Activated CD4-positive, alpha-beta T cell treated with anti-CD3 and anti-CD28 coated beads, Interleukin-2, amount 10 ng/mL, durations not matched to agents 7 days and 5 days (primary cell): ENCODE measurements around the gene MAMDC4. TPM values are rescaled to one million over a fixed set of nuclear protein-coding genes. Genes with fewer than 3 reads are reported as not detected.
"Not testable (repeated sequence)": the region's sequence is repeated elsewhere in the genome, so short reads cannot be mapped to it uniquely, and the experiment has no call there.

ENCODE experiments used
- CTCF ChIA-PET: fragments of 350-600 bp; sonication (Branson Sonifier 250); formaldehyde crosslinking; loops from one replicate; lab custom pipeline; 2021; ENCODE audit warnings: antibody characterized with exemption; lab: Charles Lee
- POLR2A ChIA-PET: fragments of 350-600 bp; sonication (Branson Sonifier 250); formaldehyde crosslinking; loops from one replicate; lab custom pipeline; 2021; ENCODE audit warnings: antibody characterized with exemption; lab: Charles Lee
- DNase-seq: peaks from one replicate; pipeline ENCODE4 v3.0.0-alpha.2; 2020
- H3K27ac Mint-ChIP-seq: one replicate; pipeline ENCODE4 v1.8.0; 2021; ENCODE audit warnings: mild to moderate bottlenecking, moderate library complexity, mixed read lengths
- H3K27me3 Mint-ChIP-seq: one replicate; pipeline ENCODE4 v1.8.0; 2021; ENCODE audit warnings: mixed read lengths
- H3K36me3 Mint-ChIP-seq: one replicate; pipeline ENCODE4 v1.8.0; 2021; ENCODE audit warnings: low read depth, mixed read lengths
- H3K4me1 Mint-ChIP-seq: one replicate; pipeline ENCODE4 v1.8.0; 2021; ENCODE audit warnings: mixed read lengths
- H3K4me3 Mint-ChIP-seq: one replicate; pipeline ENCODE4 v1.8.0; 2021; ENCODE audit warnings: mild to moderate bottlenecking, moderate library complexity, mixed read lengths
- H3K9me3 Mint-ChIP-seq: one replicate; pipeline ENCODE4 v1.8.0; 2021; ENCODE audit warnings: mixed read lengths
- total RNA-seq, 2 experiments: library from RNA; stranded (reverse); gene quantifications; one replicate each; pipeline ENCODE4 v1.2.3, GENCODE V29; 2021

Gene MAMDC4
- total RNA-seq, 2 experiments from 2014 or later: 12.4 to 14.4 TPM

- no peak overlapping the region for H3K4me3 Mint-ChIP-seq
- ChIA-PET POLR2A (no interaction called here), CTCF (no interaction called here)
- H3K27ac Mint-ChIP-seq: no peak overlapping the region
- no peak for DNase-seq
- H3K4me1 Mint-ChIP-seq: no peaks in the 10 kb centered on the region
- H3K27me3 Mint-ChIP-seq: no peaks in the 10 kb centered on the region
- H3K9me3 Mint-ChIP-seq: no peaks in the 10 kb centered on the region
- peaks cover 6% of the 10 kb centered on the region for H3K36me3 Mint-ChIP-seq
Measured at GRCh38 chr9:136858452-136858843, 6.3 kb downstream of the MAMDC4 start.

DNA sequence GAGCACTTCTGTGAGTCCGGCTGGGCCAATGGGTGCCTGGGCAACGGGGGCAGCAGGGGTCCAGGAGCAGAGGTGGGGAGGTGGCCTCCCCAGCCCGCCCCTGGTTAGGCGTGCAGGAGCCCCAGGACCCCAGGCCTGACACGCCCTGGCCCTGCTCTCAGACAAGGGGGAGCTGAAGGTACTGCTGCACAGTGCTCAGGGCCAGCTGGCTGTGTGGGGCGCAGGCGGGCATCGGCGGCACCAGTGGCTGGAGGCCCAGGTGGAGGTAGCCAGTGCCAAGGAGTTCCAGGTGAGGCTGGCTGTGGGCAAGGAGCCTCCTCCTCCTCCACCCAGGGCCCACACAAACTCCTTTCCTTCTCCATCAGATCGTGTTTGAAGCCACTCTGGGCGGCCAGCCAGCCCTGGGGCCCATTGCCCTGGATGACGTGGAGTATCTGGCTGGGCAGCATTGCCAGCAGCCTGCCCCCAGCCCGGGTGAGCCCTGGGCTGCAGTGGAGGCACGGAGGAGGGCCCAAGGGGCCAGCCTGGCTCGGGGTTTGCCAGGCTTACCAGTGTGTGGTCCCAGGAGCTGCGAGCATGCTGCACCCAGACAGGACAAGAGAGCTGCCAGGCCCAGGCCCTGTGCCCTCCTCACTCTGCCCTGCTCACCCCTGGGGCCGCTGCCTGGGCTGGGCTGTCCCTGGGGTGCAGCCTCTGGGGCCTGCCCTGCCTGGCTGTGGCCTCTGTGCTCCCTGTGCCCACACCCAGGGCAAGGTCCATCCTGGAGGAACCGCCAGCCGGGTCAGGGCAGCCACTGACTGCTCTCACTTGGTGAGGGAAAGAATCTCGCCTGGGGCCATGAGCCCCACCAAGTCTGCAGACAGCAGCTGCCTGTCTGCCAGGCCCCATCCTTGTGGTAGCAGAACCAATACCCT, 7.0 kb downstream of the MAMDC4 start:
- H3K9me3 Mint-ChIP-seq: no peaks in the 10 kb centered on the region
- H3K4me1 Mint-ChIP-seq: peaks cover 4% of the 10 kb centered on the region
- DNase-seq: no peak
- H3K4me3 Mint-ChIP-seq: no peak overlapping the region
- H3K27ac Mint-ChIP-seq: no peak overlapping the region
- POLR2A ChIA-PET: no interaction called here
- H3K36me3 Mint-ChIP-seq: peaks cover 12% of the 10 kb centered on the region
- CTCF ChIA-PET: interaction anchor here (2.2 to 3.6 kb wide), 2 partner anchors 16 to 23 kb away, joined by 10 to 12 read pairs; partner anchors contain the start of gene AJM1
- no peaks in the 10 kb centered on the region for H3K27me3 Mint-ChIP-seq

DNA sequence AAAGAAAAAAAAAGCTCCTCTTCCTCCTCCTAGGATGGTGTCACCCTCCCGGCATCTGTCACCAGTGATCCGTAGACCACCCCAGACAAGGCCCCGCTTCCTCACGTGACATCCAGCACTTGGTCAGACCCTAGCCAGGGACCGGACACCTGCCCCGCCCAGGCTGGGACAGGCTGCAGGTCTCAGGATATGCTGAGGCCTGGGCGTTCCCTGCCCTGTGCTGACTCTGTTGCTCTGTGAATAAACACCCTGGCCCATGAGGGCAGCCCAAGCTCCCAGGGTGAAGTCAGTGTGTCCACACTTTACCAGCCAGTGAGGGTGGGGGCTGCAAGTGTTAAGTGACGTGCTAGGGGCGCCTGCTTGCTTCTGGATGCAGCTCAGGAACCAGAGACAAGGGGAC, 8.4 kb downstream of the MAMDC4 start:
- H3K9me3 Mint-ChIP-seq: no peaks in the 10 kb centered on the region
- POLR2A ChIA-PET: no interaction called here
- no peak overlapping the region for H3K4me3 Mint-ChIP-seq
- no peak overlapping the region for H3K27ac Mint-ChIP-seq
- no peaks in the 10 kb centered on the region for H3K27me3 Mint-ChIP-seq
- H3K36me3 Mint-ChIP-seq: peaks cover 12% of the 10 kb centered on the region
- DNase-seq: no peak
- CTCF ChIA-PET: interaction anchor here (1.0 to 3.6 kb wide), 3 partner anchors 15 to 21 kb away, joined by 4 to 12 read pairs (median 10); partner anchors contain the start of gene AJM1
- H3K4me1 Mint-ChIP-seq: peaks cover 15% of the 10 kb centered on the region

- POLR2A ChIA-PET: no interaction called here
- CTCF ChIA-PET: interaction anchor here (0.6 to 3.6 kb wide), 6 partner anchors 14 to 355 kb away, joined by 3 to 12 read pairs (median 4); partner anchors contain the start of gene AJM1
- peaks cover 12% of the 10 kb centered on the region for H3K36me3 Mint-ChIP-seq
- H3K27ac Mint-ChIP-seq: no peak overlapping the region
- H3K4me1 Mint-ChIP-seq: peaks cover 15% of the 10 kb centered on the region
- DNase-seq: no peak
- H3K9me3 Mint-ChIP-seq: no peaks in the 10 kb centered on the region
- H3K4me3 Mint-ChIP-seq: no peak overlapping the region
- no peaks in the 10 kb centered on the region for H3K27me3 Mint-ChIP-seq
Measured at GRCh38 chr9:136860933-136861873, 9.1 kb downstream of the MAMDC4 start.

GRCh38 chr9:136861874-136862457, 9.8 kb downstream of the MAMDC4 start:
- ChIA-PET POLR2A (no interaction called here), CTCF (interaction anchor here (0.6 to 3.6 kb wide), 7 partner anchors 15 to 355 kb away, joined by 3 to 12 read pairs (median 4); partner anchors contain the start of gene AJM1)
- Mint-ChIP-seq H3K9me3 (no peaks in the 10 kb centered on the region), H3K27ac (no peak overlapping the region), H3K4me3 (no peak overlapping the region), H3K27me3 (no peaks in the 10 kb centered on the region), H3K36me3 (peaks cover 12% of the 10 kb centered on the region), H3K4me1 (peaks cover 15% of the 10 kb centered on the region)
- DNase-seq: no peak

DNA sequence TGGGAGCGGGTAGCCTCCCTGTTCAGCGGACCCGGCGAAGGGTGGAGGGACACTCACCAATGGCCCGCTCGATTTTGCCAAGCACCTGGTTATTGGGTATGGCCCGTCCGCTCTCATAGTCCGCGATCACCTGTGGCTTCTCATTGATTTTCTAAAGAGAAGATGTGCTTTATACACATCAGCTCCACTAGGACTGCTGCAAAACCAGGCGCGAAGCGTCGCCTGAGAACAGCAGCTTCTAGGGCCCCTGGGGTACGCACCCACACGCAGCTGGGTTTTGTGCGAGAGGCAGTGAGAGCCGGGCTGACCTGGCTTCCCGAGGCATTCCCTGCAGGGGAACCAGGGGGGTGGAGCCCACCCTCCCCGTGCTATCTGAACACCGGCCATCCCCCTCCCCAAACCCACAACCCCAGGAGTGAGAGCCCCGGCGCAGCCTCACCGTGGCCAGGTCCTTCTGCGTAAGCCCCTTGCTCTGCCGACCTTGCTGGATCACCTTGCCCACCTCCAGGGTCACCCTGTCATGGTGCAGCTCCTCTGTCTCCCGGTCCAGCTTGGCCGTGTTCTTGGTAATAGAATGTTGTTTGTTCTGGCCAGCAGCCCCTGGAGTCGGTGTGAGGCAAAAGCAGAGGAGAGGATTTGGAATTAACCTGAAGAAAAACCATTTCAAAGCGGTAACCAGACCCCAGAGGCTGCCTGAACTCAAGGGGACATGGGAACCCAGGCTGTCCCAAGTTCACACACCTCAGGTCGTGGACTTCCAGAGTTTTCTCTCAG, 10.9 kb downstream of the MAMDC4 start:
- ChIA-PET CTCF (interaction anchor here (1.0 to 2.5 kb wide), 3 partner anchors 21 to 85 kb away, joined by 3 to 9 read pairs (median 3); partner anchors contain the start of gene AJM1), POLR2A (no interaction called here)
- H3K27ac Mint-ChIP-seq: no peak overlapping the region
- no peak overlapping the region for H3K4me3 Mint-ChIP-seq
- no peak for DNase-seq
- peaks cover 12% of the 10 kb centered on the region for H3K36me3 Mint-ChIP-seq
- no peaks in the 10 kb centered on the region for H3K9me3 Mint-ChIP-seq
- H3K27me3 Mint-ChIP-seq: no peaks in the 10 kb centered on the region
- H3K4me1 Mint-ChIP-seq: peaks cover 17% of the 10 kb centered on the region

GRCh38 chr9:136863623-136864273, 11.6 kb downstream of the MAMDC4 start:
- DNase-seq: no peak
- ChIA-PET POLR2A (interaction anchor here (0.7 kb wide), 1 partner anchor 28 kb away, joined by 3 read pairs; no protein-coding TSS in a partner anchor), CTCF (interaction anchor here (1.1 to 2.5 kb wide), 2 partner anchors 21 to 84 kb away, joined by 3 to 9 read pairs; partner anchors contain the start of gene AJM1)
- Mint-ChIP-seq H3K27ac (peak overlapping the region; percentile 44), H3K27me3 (no peaks in the 10 kb centered on the region), H3K4me1 (peaks cover 17% of the 10 kb centered on the region), H3K4me3 (peak overlapping the region; percentile 13), H3K9me3 (no peaks in the 10 kb centered on the region), H3K36me3 (peaks cover 15% of the 10 kb centered on the region)

- H3K4me3 Mint-ChIP-seq: peak overlapping the region; percentile 85
- H3K27ac Mint-ChIP-seq: peak overlapping the region; percentile 62
- peaks cover 17% of the 10 kb centered on the region for H3K36me3 Mint-ChIP-seq
- no peak for DNase-seq
- H3K9me3 Mint-ChIP-seq: no peaks in the 10 kb centered on the region
- H3K27me3 Mint-ChIP-seq: no peaks in the 10 kb centered on the region
- H3K4me1 Mint-ChIP-seq: peaks cover 19% of the 10 kb centered on the region
- ChIA-PET POLR2A (interaction anchor here (1.0 kb wide), 1 partner anchor 16 kb away, joined by 4 read pairs; no protein-coding TSS in a partner anchor), CTCF (interaction anchor here (0.8 kb wide), 1 partner anchor 16 kb away, joined by 3 read pairs; no protein-coding TSS in a partner anchor)
Measured at GRCh38 chr9:136865041-136865767, 13.1 kb downstream of the MAMDC4 start.

GRCh38 chr9:136865768-136866103, 13.6 kb downstream of the MAMDC4 start:
- Mint-ChIP-seq H3K4me3 (peak overlapping the region; percentile 85), H3K36me3 (peaks cover 17% of the 10 kb centered on the region), H3K27me3 (no peaks in the 10 kb centered on the region), H3K4me1 (peaks cover 19% of the 10 kb centered on the region), H3K27ac (peak overlapping the region; percentile 62), H3K9me3 (no peaks in the 10 kb centered on the region)
- POLR2A ChIA-PET: no interaction called here
- CTCF ChIA-PET: interaction anchor here (0.9 kb wide), 1 partner anchor 16 kb away, joined by 3 read pairs; no protein-coding TSS in a partner anchor
- DNase-seq: no peak

DNA sequence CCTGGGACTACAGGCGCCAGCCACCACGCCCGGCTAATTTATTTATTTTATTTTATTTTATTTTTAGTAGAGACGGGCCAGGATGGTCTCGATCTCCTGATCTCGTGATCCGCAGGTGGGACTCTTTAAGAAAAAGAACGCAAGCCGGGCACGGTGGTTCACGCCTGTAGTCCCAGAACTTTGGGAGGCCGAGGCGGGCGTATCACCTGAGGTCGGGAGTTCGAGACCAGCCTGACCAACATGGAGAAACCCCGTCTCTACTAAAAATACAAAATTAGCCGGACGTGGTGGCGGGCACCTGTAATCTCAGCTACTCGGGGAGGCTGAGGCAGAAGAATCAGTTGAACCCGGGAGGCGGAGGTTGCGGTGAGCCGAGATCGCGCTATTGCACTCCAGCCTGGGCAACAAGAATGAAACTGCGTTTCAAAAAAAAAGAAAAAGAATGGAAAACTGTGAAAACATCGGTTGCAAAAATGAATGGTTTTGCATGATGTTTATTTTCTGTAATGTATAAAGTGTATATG, 14.8 kb downstream of the MAMDC4 start:
- H3K27me3 Mint-ChIP-seq, H3K9me3 Mint-ChIP-seq, POLR2A ChIA-PET, DNase-seq, CTCF ChIA-PET: not testable (repeated sequence)
- H3K4me3 Mint-ChIP-seq: peak overlapping the region; percentile 72
- peaks cover 19% of the 10 kb centered on the region for H3K4me1 Mint-ChIP-seq
- peaks cover 20% of the 10 kb centered on the region for H3K36me3 Mint-ChIP-seq
- H3K27ac Mint-ChIP-seq: peak overlapping the region; percentile 84
